Measurements from ENCODE around the gene LYPD4.

LYPD4 gene

DNA sequence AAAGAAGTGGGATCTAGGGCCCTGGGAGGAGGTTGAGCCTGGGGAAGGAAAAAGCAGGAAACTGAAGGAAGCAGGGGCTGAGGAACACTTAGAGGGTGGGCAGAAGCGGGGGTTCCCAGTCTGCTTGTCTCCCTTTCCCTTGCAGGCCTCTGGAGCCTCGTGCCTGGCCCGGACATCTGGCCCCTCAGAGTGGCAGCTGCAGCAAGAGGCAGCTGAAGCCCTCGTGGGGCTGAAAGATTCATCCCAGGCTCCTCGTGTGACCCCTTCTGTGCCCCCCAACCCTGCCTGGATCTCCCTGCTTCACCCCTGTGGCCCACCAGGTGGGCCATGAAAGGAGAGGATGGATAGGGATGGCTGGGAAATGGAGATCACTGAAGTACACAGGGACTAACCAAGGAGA, 5.9 kb upstream of the LYPD4 start:
- DNase-seq: no peak

DNA sequence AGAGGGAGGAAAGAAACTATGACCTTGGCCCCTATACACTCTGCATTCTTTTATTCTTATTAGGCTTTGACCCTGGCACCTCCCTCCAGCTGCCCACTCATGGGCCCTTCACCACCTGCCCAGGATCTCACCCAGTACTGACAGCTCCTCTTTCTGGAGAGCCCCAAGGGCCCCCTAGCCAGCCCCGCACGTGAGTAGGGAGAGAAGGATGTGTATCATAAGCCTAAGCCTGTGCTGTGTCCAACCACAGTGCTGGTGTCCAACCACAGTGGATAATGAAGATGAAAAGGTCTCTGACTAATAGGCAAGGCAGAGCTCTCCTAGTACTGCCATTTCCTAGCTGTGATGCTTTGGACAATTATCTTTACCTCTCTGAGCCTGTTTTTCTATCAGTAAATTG, 4.6 kb upstream of the LYPD4 start:
- no peak for DNase-seq

- no peak for DNase-seq
These were observed 4.2 kb upstream of the LYPD4 start for GRCh38 chr19:41848666-41849065.

DNA sequence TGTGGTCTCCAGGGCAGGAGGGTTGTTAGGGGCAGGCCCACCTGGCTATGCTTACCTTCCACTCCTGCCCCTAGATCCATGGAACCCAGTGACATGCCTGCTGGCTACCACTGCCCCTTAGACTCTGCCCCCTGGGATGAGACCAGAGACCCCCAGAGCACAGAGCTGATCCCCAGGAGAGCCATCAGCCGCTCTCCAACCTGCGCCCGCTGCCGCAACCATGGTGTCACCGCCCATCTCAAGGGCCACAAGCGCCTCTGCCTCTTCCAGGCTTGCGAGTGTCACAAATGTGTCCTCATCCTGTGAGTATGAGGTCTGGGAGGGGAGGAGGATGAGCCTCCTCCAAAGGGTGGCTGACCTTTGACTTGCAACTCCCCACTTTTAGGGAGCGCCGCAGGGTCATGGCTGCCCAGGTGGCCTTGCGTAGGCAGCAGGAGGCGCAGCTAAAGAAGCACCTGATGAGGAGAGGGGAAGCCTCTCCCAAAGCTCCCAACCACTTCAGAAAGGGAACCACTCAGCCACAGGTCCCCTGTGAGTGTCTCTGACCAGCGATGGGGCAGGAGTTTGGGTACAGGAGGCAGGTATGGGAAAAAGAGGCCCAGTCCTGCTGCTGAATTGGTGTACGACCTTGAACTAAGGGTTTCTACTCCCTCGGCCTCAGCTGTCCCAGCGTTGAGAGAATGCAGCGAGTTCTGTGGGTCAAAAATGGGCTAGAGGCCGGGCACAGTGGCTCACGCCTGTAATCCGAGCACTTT, 3.0 kb upstream of the LYPD4 start:
- no peak for DNase-seq

DNA sequence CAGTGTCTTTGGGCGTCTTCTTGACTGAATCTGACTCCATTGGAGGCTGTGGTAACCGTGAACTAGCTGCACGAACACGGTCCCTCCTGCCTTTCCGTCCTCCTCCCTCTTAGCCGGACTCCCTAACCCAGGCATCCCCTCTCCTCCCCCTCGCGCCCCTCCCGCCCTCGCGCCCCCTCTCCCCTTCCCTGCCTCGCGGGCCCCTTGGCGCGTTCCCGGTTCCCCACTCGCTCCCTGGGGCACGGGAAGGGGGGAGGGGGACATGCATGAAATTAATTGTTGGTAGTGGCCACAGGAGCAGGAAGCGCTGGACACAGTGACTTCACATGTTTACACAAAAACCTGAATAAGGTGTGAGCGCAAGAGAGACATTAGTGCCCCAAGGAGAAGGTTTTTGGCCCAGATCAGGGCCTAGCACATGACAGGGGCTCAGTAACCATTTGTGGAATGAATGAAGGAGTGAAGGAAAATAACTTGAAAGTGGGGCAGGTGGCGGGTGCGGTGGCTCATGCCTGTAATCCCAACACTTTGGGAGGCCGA, 638 bp upstream of the LYPD4 start:
- no peak for DNase-seq

DNA sequence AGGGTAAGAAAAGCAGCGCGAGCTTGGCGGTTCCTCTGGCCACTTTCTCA, 343 bp upstream of the LYPD4 start, which contains the start of gene DMRTC2:
TSS of gene DMRTC2 (plus strand) at position 42 of the 50 bp plus-strand sequence. CDS start 2,387 bp downstream, outside the sequence.
- no peak for DNase-seq

GRCh38 chr19:41843371-41843770, 1.1 kb downstream of the LYPD4 start:
- no peak for DNase-seq

GRCh38 chr19:41839211-41839610, 5.3 kb downstream of the LYPD4 start:
- no peak for DNase-seq

GRCh38 chr19:41837981-41838708, 6.3 kb downstream of the LYPD4 start:
- no peak for DNase-seq

GRCh38 chr19:41821003-41821735, 23.3 kb downstream of the LYPD4 start:
- DNase-seq: no peak

GRCh38 chr19:41816761-41817160, 27.7 kb downstream of the LYPD4 start:
- DNase-seq: no peak

- DNase-seq: no peak
These were observed 29.2 kb downstream of the LYPD4 start for GRCh38 chr19:41815301-41815700.

DNA sequence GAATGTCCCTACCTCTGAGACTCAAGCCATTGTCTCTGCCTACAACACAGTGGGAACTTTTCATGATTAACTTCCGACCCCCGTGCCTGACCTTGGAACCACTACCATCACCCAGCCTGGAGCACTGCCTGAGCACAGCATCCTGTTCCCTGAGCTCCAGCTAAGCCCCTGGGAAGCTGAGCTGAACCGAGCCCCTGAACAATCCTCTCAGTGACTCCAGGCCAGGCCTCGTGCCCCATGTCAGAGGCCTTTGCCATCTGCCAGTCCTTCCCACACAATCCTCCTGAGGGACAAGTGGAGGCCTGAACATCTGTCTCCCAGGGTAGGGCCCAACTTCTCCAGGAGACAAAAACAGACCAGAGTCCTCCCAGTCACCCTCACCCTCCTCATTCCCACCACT, 30.6 kb downstream of the LYPD4 start:
- no peak for DNase-seq

GRCh38 chr19:41811981-41812380, 32.5 kb downstream of the LYPD4 start:
- DNase-seq: no peak

DNA sequence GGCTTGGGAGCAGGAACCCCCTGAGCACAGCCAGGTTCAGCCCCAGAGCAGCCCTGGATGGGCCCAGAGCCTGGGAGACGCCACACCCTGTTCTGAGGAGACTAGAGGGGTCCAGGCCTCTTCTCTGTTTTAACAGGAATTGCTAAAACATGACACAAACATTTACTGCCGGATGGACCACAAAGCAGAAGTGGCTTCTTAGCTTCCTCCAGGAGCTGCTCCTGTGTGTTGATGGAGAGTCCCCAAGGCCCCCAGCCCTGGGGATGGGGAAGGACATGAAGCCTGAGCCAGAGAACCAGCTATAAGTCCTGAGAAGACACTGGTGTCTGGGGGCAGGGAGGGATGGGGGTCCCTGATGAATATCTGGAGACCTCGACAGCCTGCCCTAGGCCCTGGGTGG, 33.4 kb downstream of the LYPD4 start:
- DNase-seq: no peak

DNA sequence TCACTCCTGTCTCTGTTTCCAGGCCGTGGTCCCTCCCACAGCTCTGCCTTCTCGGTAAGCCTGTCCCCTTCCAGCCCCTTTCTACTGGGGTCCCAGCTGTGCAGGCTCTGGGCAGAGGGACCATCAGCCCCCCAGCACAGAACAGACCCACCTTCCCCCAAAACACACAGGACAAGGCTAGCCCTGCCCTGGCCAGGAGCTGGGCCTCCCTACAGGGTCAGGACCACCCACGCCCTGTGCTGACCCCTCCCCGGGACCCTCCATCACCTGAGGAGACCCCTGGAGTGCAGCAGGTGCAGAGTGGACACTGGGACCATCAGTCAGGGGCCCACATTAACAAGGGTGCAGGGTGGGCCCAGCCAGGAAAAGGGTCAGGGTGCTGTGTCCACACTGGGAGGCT, 34.2 kb downstream of the LYPD4 start:
- DNase-seq: no peak

GRCh38 chr19:41808663-41809566, 35.6 kb downstream of the LYPD4 start:
- DNase-seq: no peak

- DNase-seq: no peak
These were observed 37.3 kb downstream of the LYPD4 start for GRCh38 chr19:41807176-41807575.

DNA sequence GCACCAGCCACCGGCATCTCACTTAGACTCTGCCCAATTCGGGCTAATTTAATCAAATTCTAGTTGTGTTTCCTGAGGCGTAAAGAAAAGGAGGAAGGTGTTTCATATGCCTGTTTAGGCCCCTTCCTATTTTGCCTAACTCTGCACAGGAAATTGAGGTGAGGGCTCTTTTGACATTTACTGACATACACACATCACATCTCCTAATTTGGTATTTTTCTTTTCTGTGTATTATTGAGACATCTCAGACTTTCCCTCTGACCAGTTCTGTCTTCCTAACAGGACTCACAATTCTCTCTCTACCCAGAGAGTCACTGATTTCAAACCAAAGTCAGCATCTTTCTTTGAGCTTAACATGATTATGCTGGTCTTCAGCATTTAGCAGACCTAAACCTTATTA, 40.1 kb downstream of the LYPD4 start:
- DNase-seq: no peak

DNA sequence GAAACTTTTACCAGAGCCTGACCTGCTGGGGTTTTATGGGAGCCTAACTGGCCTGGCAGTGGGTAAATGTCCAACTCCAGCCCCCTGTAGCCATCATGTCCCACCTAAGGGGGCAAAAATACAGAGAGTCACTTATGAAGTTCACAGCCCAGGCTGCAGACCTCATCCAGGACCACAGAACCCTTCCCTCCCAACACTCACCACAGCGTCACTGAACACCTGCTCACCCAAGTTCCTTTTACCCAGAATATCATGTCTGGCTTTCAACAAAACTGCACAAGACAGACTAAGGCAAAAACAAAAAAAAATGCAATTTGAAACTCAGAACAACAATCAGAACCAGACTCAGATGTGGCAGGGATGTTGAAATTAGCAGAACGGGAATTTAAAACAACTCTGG, 41.7 kb downstream of the LYPD4 start:
- DNase-seq: no peak

DNA sequence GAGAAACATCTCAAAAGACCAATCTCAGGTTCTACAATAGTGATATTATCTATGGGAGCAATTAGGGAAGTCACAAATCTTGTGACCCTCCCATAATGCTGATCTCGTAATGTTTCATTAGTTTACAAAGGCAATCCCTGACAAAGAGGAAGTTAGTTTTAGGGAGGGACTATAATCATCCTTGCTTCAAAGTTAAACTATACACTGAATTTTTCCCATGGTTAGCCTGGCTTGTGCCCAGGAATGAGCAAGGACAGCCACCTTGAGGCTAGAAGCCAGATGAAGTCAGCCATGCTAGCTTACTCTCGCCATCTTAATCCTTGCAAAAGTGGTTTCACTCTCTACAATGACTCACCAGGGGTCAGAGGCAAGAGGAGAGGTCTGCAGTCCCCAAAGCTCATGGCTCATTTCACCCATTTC, 42.7 kb downstream of the LYPD4 start:
- DNase-seq: no peak

DNA sequence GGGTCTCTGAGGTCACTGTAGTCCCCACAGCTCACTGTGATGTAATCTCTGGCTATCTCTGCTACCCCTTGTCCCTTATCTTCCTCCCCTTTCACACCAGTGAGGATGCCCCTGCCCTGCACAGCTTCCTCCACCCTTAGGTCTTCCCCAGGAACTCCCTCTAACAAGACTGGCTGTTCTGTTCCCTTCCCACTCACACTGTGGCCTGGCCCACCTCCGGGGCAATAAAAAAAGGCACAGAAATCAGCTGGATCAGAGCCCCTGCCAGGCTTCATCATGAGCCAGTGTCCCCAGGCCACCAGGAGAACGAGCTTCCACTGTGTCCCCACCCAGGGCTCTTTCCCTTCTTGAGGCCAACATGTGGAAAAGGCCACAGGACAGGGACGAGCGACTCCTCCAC, 43.5 kb downstream of the LYPD4 start:
- no peak for DNase-seq

- DNase-seq: no peak
These were observed 45.0 kb downstream of the LYPD4 start for GRCh38 chr19:41799444-41800000.

Data from NCI-H1436 treated with DMSO at 0.1 percent for 48 hours (cell line).